ENCODE measurements around the gene HSF5.
"Not testable (repeated sequence)": the region's sequence is repeated elsewhere in the genome, so short reads cannot be mapped to it uniquely, and the experiment has no call there.

Gene HSF5

DNA sequence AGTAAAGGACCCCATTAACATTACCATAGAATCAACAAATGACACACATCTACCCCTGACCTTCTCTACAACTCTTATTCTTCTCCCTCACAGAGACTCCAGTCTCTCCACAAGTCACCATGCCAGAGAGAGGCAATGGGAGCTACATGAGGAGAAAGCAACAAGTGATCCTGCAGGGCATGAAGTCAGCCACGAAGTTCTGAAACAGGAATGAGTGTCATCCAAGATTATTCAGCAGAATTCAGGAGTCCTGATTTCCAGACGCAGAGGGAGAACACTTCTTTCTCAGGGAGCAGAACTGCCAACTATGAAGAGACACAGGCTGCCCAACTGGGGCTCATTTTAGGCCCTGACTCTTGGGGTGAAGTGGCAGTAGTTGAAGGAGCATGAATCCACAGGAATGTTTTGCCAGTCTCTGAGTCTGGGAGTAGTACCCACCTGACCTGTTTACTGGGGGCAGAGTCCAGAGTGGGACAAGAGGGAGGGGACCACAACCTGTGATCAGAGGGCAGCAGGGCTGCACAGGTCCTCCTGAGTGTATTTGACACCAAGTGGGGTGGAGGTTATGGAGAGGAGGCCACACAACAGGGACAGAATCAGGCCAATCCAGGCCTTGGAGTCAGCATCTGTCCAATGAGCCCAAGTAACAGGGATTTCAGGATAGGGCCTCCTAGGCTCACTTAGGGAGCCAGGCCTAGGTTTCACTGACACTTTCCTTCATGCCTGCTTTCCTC, 28.6 kb upstream of the HSF5 start:
- no peak for DNase-seq (ENCODE audit: low read depth, low spot score)

DNA sequence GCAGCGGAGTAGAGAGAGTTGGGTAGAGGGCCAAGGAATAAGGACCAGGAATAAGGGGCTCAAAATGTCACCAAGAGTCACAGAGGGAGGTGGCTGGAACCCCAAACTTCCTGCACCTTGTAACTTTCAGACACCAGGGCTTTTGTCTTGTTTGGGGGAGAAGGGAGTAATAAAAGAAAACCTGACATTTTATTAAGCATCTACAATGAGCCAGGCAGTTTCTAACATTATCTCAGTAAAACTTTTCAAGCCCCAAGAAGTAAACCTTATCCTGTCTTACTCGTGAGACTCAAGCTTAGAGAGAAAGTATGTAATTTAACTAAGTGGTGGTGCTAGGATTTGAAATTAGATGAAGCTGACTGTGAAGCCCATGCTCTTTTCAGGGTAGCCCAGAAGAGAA, 27.1 kb upstream of the HSF5 start:
- DNase-seq (ENCODE audit: low read depth, low spot score): no peak

DNA sequence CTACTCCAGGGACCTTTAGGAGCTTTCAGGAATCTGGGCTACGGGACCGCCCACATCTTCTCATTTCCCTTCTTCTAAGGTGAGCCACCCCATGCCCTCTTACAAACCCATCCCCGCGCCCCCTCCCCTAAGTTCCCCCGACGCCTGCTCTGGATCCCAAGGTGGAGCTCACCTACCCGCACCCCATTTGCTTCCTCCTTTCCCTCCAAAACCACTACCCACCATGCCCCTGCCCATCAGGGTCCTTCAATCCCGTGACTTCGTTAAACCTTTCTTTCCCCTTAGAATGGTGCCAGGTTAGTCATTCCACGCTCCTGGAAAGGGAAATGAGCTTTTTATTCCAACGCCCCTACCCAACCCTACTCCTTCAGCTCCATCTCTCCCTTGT, 26.6 kb upstream of the HSF5 start:
- no peak for DNase-seq (ENCODE audit: low read depth, low spot score)

DNA sequence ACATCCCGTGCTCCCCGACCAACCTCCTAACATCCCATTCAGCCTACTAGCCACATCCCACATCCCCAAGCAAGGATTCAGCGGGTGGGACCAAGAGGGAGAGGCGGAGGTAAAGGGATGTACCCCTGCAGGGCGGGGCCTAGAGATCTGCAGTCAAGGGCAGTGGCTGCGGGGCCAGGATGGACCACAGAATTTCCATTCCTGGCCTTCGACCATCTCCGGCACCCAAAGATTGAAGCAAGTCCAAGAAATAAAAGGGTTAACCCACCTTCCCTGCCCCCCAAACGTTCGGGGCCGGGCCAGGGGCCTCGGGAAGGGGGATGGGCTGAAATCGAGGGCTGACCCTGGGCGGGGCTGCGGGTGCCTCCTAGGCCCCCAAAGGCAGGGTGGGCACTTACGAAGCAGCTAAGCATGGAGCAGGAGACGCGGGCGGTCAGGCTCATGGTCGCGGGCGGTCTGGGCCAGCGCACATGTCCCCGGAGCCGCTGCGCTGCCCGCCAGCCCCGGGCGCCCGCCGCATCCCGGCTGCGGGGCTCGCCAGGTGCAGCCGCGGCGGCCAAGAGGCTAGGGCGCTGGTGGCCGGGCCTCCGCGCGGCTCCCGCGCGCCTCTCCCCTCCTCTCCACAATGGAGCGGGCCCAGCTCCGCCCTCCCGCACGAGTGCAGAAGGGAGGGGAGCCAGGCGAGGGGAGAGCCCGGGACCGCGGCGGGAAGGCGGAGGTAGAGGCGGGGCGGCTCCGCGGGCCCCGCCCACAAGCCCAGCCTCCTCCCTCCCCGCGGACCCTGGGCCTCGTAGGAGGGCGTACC, 26.0 kb upstream of the HSF5 start, which contains the start of gene MTMR4:
Gene MTMR4, minus strand, starts transcription at position 674 of the 805 bp plus-strand sequence. Its CDS starts 231 bp downstream, at position 443.
- DNase-seq (ENCODE audit: low read depth, low spot score): peak; percentile 52

DNA sequence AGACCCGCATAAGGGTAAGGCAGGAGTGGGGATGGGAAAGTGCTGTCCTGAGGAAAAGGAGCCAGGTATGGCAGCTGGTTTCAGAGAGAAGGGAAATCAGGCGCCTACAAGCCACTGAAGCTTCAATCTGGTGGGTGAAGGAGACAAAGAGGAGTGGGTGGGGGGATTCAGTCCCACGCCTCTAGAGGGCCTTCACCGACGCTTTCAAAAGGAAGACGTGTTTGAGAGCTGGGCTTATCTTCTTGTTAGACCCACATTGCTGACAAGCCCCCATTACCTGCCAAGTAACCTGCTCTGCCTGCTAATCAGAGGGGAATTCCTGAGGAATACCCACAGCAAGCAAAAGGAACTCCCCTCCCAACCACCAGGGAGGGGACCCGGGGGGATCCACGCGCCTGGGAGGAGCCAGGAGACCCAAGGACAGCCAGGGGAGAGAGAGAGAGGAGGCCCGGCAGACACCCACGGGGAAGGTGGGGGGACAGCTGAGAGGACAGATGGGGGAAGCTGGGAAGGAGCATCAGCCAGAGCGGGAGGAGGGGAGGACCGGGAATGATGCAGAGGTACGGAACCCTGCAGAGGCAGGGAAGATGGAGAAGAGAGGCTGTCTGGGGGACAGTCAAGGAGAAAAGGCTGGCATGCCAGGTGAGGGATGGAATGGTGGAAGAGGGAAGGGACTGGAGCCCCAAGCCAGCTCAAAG, 25.2 kb upstream of the HSF5 start:
- no peak for DNase-seq (ENCODE audit: low read depth, low spot score)

DNA sequence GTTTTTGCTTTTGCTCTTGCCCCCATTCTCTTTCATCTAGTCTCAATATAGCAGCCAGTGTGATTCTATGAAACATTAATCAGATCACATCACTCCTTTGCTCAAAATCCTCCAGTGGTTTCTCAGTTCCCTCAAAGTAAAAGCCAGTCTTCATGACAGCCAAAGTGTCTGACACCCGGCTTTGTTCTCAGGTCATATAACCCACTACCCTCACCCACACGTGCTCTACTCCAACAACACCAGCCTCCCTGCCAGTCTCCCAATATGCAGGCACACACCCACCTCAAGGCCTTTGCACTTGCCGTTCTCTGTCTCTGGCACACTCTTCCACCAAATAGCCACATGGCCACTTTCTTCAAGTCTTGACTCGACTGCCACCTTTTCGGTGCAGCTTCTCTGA, 21.9 kb upstream of the HSF5 start:
- DNase-seq (ENCODE audit: low read depth, low spot score): no peak

DNA sequence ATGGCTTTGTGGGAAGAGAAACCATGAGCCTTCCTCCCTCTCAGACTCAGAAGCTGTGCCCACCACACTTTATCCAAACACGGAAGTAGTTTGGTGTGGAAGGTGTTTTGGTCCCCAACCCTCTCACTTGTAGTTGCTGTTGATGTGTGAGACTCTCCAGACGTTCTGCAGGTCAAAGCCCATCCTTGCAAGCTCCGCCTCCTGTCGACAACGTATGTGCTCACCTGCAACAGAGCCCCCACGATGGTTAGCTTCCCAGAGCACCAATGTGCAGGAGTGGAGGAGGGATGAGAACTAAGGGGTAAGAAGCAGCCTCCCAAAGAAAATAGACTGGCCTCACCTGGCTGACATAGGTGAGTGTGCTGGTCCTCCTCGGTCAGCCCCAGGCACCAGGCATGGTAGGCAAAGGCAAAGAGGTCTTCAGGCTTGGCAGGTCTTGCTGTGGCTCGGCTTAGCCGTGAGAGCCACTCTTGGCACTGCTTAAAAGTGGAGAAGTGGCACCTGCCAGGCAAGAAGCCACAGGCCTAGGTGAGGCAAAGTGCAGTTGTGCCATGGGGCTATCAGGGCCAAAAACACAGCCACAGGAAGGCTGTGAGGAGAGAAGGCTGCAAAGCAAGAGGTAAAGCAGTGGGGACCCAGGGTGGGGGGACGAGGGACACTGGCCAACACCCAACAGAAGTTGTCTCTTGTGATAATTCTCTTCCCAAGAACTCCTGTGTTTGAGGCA, 20.3 kb upstream of the HSF5 start:
- DNase-seq (ENCODE audit: low read depth, low spot score): no peak

DNA sequence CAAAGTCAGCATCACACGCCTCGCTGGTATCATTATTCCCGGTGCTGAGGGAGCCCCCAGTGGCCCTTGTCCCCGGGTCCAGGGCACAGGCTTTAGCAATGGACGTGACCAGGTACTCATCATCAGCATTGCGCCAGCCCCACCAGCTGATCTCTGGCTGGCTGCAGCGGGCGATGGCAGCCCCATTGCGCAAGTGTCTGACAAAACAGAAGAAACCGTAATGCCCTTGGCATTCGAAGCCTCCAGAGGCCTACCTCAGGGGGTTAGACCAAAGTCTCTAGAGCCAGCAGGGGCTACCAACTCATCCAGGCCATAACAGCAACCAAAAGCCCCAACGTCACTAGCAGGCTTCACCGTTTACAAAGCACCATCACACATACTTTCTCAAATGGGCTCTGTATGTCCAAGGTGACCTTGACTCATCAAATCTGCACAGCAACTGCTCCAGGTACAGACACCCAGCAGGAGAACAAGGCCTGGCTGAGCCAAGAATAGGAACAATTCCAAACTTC, 19.0 kb upstream of the HSF5 start:
- no peak for DNase-seq (ENCODE audit: low read depth, low spot score)

DNA sequence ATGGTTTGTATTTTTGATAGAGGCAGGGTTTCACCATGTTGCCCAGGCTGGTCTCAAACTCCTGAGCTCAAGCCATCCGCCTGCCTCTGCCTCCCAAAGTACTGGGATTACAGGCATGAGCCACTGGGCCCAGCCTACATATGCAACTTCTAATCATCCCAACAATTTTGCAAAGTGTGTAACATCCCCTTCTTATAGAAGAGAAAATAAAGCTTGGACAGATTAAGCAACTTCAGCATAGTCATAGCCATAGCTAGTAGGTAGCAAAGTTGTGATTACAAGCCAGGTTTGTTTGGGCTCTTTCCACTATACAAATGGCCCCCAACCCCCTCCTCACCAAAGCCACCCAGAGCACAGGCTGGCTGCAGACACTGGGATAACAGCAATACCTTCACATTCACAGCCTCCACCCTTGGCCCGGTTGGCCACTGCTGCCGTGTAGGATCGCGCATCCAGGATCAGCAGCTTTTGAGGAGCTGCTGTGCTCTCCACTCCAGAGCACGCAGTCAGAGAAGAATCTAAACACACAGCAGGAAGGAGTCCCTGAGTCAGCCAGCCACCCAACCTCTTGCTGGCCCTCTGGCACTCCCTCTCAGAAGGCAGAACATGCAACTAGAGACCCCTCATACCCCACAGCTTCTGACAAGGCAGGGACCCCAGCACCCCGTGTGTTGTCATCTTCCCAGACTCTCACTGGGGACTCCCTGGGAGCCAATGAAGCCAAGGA, 18.3 kb upstream of the HSF5 start:
- DNase-seq (ENCODE audit: low read depth, low spot score): no peak

DNA sequence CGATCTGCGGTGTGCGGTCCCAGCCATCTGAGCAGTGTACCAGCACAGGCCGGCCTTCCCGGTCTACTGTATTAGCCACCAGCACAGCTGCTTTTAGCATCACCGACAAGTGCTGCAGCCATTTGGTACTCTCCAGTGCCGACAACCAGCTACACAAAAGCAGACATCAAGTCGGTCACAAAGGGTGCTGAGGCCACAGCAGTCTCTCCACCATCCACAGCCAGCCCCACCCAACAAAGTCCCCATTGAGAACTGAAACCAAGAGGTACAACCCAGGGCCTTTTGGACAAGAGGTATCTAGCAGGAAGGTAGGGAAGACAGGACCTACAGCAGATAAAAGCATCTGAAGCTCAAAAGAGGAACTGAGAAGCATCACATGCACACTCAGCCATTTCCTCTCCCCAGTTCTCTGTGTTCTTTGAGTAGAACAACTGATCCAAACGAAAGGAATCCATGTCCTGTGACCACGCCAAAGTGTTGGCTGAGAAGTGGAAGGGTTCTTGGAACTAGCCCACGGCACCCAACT, 16.7 kb upstream of the HSF5 start:
- no peak for DNase-seq (ENCODE audit: low read depth, low spot score)

DNA sequence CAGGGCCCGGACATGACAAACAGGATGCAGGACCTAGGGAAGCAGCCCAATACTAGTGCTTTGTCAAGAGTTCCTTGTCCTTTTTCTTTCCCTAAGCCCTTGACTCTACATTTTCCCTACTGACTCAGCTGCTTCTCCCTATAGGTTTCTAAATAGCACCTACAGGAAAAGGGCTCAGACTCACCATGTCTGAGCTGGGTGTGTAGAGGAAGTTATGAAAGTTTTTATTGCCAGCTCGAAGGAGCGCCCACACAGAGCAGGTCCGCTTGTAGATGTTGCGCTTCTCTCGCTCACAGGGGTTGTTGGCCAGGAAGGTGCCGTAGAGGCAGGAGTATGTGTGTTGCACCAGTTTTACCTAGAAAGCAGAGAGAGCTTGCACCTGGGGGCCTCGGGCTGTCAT, 15.7 kb upstream of the HSF5 start:
- no peak for DNase-seq (ENCODE audit: low read depth, low spot score)

DNA sequence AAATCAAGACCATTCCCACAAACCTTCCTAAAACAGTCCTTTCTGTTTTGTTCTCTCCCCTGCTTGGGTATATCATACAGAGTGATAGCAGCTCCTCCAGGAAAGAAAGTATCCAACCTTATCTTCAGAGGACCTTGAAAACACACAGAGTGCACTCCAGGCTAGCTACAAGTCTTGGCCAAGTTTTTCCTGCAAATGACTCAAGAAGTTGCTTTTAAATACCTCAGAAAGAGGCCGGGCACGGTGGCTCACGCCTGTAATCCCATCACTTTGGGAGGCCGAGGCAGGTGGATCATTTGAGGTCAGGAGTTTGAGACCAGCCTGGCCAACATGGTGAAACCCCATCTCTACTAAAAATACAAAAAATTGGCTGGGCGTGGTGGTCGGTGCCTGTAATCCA, 14.9 kb upstream of the HSF5 start:
- not testable (repeated sequence) for DNase-seq (ENCODE audit: low read depth, low spot score)

DNA sequence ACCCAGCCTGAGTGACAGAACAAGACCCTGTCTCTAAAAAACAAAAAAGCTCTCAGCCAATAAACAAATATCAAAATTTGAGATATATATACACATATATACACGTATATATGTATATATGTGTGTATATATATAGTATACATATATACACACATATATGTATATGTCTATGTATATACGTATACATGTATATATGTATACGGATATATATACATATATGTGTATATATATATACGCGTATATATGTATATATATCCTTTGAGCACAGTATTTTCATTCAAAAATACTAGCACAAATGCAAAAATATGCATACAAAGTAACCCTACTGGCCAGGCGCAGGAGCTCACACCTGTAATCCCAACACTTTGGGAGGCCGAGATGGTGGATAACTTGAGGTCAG, 13.2 kb upstream of the HSF5 start:
- no peak for DNase-seq (ENCODE audit: low read depth, low spot score)

DNA sequence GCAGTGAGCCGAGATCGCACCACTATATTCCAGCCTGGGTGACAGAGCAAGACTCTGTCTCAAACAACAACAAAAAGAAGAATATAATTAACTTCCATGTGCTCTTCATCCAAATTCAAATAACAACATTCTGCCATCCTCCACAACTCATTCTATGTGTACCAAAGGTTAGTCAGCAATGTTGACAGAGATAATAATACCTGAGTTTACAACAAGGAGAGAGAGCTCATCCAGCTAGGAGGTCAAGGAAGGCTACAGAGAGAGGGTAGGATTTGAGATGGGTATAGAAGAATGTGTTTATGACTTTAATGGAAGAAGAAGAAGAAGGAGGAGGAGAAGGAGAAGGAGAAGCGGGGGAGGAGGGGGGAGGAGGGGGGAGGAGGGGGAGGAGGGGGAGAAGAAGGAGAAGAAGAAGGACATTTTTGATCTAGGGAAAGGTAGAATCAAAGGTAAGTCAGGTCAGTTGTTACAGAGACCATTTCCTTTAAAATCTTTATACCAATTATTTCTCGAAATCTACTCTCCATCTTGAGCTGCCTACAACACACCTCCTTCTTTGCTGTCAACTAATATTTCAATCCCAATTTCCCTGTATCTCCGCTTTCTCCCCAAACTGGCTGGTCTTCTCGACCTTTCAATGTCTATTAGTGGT, 10.1 kb upstream of the HSF5 start:
- no peak for DNase-seq (ENCODE audit: low read depth, low spot score)

DNA sequence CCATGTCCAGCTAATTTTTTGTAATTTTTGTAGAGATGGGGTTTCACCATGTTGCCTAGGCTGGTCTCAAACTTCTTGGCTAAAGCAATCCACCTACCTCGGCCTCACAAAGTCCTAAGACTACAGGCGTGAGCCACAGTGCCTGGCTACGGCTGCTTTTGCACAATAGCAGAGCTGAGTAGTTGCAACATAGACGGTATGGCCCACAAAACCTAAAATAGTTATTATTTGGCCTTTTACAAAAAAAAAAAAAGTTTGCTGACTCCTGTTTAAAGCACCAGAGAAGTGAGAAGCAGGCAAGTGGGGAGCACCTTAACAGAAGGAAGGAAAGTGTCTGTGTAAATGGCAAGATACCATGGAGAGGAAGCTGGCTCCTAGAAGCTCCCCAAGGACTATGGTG, 5.3 kb upstream of the HSF5 start:
- DNase-seq (ENCODE audit: low read depth, low spot score): no peak

DNA sequence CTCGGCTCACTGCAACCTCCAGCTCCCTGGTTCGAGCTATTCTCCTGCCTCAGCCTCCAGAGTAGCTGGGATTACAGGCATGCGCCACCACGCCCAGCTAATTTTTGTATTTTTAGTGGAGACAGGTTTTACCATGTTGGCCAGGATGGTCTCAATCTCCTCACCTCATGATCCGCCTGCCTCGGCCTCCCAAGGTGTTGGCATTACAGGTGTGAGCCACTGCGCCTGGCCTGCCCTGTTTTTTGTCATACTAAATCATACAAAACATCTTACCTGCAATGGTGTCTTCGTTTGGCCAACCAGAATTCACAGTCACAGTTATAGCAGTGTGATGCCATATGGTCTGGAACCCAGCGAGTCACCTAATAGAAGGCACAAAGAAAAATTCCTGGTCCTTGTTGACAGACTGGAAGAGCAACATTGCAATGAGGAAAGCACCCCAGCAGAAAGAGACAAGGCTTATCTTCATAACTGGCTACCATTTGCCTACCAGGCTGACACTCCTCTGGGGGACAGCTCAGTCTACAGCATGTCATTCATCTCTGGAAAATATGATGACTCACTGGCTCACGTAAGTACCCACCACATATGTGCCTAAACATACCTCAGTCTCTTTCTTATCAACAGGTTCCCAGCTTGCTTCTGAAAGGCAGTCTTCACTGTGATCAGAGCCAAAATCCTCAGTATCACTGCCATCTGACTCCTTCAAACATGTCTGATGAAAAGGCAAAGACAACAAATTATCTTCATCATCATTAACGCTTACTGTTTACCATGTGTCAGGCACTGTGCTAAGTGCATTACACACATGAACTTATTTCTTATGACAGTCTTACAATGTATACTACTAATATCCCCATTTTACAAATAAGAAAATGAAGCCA, 4.3 kb upstream of the HSF5 start:
- no peak for DNase-seq (ENCODE audit: low read depth, low spot score)

DNA sequence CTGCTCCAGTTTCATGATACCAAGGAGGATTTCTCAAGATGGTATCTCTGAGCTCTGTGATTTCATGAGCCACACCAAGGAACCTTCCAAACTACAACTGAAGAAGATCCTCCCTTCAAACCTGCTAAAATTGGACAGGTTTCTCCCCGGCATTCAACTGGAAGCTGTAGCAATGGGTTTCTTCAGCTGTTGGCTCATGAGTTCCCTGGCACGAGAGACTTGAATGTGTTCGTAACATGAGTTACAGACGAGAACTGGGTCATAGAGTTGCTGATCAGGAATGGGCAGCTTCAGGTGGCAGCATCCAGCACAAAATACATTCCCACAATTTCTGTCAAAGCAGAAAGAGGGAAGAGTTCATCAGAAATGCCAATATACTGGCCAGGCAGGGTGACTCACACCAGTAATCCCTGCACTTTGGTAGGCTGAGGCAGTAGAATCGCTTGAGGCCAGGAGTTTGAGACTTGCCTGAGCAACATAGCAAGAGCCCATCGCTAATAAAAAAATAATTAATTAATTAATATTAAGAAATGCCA, 3.4 kb upstream of the HSF5 start:
- DNase-seq (ENCODE audit: low read depth, low spot score): no peak

DNA sequence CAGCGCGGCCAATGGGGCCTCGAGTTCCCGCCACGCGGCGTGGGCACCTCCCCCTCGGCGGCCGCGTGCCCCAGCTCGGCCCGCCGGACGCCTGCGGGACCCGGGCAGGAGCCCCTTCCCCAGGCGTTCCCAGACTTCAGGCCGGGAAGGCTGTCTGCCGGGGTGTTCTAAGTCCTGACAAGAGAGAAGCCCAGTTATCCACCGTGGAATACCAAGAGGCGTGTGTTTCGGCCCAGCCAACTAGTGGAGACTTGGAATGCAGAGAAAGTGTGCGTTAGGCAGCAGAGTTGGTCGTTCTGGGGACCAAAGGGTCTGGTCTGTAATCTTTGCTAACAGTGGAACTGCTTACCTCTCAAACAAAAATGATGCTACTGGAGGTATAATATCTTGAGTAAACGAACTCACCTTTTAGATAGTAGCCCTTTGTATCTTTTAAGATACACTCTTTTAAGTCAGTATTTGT, 251 bp upstream of the HSF5 start:
- no peak for DNase-seq (ENCODE audit: low read depth, low spot score)

DNA sequence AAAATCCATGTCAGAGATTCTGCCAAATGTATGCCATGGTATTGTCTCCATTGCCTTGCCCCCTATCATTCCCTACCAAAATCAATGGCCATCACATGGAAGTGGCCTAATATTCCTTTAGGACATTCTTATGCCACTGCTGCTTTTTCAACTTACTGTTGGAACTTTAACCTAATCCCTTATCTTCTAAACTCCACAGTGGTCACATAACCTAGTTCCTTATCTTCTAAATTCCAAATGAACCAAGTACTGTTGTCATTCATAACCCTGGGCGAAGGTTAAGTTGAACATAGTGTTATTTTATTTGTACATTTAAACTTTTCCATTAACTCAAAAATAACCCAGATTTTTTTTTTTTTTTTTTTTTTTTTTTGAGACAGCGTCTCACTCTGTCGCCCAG, 3.6 kb downstream of the HSF5 start:
- DNase-seq (ENCODE audit: low read depth, low spot score): no peak

Data from activated CD4-positive, CD25-positive, alpha-beta regulatory T cell treated with anti-CD3 and anti-CD28 coated beads, Interleukin-2, amount 50 U/mL, for 16 hours (primary cell).